GM12891 (cell line): ENCODE measurements around the gene GLDN.

Source experiments
- PAX5 ChIP-seq: IDR thresholded peaks from 2 replicates; pipeline ENCODE4 v1.6.1; 2011; ENCODE audit warnings: low read length, moderate library complexity, mild to moderate bottlenecking; ENCODE audit not compliant: insufficient read depth, severe bottlenecking
- POLR2A ChIP-seq: IDR thresholded peaks from 2 replicates; pipeline ENCODE4 v1.6.1; 2011; ENCODE audit warnings: low read depth, low read length, control low read depth
- POLR2AphosphoS5 ChIP-seq: IDR thresholded peaks from 2 replicates; pipeline ENCODE4 v1.6.1; 2011; ENCODE audit warnings: low read depth, low read length, control low read depth
- SPI1 ChIP-seq: IDR thresholded peaks from 2 replicates; pipeline ENCODE4 v1.6.1; 2011; ENCODE audit warnings: low read depth, low read length, control low read depth
- TAF1 ChIP-seq: IDR thresholded peaks from 2 replicates; pipeline ENCODE4 v1.6.1; 2011; ENCODE audit warnings: low read depth, low read length, control low read depth

DNA sequence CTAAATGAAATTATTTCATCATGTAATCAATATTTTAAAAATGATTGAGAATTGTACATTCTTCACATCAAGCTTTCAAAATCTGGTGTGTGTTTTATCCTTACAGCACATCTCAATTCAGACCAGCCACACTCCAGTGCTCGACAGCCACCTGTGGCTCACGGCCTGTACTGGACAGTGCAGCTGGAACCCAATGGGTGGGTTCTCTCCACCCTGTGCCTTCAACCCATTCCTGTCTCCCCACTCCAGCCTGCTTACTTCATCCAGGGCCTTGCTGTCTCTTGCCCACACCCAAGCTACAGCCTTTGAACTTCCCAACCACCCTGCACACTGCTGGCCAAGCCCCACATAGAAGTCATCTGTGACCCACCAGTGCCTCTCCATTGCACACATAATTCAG is 20.6 kb upstream of the GLDN start:
- TF ChIP-seq POLR2A (no peak), SPI1 (no peak), POLR2AphosphoS5 (no peak), TAF1 (no peak), PAX5 (no peak)
